ENCODE results near the gene ARID5B.

- no peak for TF ChIP-seq EZH2phosphoT487 (IDR thresholded peaks at IDR 0.05; ENCODE audit: unreplicated experiment)
- no peak for TF ChIP-seq JUNB (IDR thresholded peaks at IDR 0.05; ENCODE audit: unreplicated experiment)
- TF ChIP-seq CTCF (conservative IDR thresholded peaks at IDR 0.05; ENCODE audit: low read depth in 2 of 2) = no peak
- no peak for TF ChIP-seq POLR2AphosphoS5 (IDR thresholded peaks at IDR 0.05; ENCODE audit: low read depth)
- no peak for TF ChIP-seq EZH2 (IDR thresholded peaks at IDR 0.05; ENCODE audit: low read depth, unreplicated experiment)
- TF ChIP-seq REST (IDR thresholded peaks at IDR 0.05; ENCODE audit: unreplicated experiment) = no peak
- no peak for TF ChIP-seq STAT1 (IDR thresholded peaks at IDR 0.05; ENCODE audit: unreplicated experiment)
- TF ChIP-seq ZNF114 (CRISPR knock-in tag; IDR thresholded peaks at IDR 0.05) = no peak
- TF ChIP-seq ETS1 (IDR thresholded peaks at IDR 0.05) = no peak
These were observed 156.4 kb downstream of the ARID5B start for GRCh38 chr10:62057850-62058249.

Measured in GM23338 (cell line).